NCI-H2081 (cell line): ENCODE data around the gene HPN.
"Not testable (repeated sequence)": the region's sequence is repeated elsewhere in the genome, so short reads cannot be mapped to it uniquely, and the experiment has no call there.

Source experiments
- DNase-seq, 2 experiments: peaks; one replicate each; lab custom pipeline; 2025; lab: John Stamatoyannopoulos, UW

HPN gene

GRCh38 chr19:35009424-35010415 lies 31.8 kb upstream of the HPN start:
- DNase-seq, result no peak

GRCh38 chr19:35011091-35011689 lies 30.3 kb upstream of the HPN start:
- DNase-seq, result no peak

- DNase-seq, result no peak
These were observed 29.5 kb upstream of the HPN start for GRCh38 chr19:35011737-35012682.

DNA sequence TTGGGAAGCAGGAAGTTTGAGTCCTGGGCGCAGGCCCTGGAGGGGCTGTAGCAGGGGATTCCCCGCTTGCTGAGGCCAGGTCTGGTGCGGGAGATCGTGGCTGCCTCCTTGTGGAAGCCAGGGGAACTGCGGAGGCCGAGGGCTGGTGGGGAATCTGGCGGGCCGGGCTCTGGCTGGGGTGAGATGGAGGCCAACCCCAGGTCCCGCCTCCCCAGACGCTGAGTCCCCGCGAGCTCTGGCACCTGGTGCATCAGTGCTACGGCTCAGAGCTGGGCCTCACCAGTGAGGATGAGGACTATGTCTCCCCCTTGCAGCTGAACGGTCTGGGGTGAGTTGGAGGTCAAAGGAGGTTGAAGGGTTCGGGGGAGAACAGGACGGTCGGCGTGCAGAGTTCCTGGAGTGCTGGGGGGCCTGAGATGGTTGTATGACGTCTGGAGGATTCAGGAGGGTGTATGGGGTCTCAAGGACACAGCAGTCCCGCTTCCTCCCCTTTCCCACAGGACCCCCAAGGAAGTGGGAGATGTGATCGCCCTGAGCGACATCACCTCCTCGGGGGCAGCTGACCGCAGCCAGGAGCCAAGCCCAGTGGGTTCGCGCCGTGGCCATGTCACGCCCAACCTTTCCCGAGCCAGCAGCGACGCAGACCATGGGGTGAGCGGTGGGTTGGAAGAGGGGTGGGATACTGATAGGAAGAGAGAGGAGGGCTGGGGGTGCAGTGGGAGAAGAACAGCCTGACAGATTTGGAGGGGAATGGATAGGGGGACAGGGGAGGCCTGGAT lies 28.3 kb upstream of the HPN start:
- DNase-seq, result no peak

DNA sequence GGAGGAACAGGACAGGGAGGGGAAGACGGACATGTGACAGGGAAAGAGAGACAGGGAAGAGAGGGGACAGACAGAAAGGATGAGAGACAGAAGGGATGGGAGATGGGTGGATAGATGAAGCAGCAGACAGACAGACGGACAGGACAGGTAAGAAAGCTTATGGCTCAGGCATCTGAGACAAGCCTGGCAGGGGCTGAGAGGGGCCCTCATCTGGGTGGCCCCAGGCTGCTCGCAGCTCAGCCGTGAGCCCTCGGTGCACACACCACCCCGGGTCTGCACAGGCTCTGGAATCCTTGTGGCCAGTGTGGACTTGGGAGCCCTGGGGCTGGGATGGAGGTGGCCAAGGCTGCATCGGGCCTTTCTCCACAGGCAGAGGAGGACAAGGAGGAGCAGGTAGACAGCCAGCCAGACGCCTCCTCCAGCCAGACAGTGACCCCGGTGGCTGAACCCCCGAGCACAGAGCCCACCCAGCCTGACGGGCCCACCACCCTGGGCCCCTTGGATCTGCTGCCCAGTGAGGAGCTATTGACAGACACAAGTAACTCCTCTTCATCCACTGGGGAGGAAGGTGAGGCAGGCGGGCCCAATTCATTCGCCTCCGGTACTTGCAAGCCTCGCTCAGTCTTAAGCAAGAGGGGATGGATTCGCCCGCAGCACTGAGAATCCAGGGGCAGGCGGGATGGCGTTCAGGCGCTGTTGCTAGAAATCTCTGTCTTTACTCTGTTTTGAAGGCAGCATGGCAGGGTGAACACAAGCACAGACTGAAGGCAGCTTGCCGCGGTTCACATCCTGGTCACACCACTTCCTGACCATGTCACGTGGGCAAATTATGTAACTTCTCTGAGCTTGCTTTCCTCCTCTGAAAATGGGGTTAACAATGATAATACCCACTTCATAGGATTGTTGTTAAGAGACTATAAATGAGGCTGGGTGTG lies 27.4 kb upstream of the HPN start:
- DNase-seq, result no peak

- DNase-seq, result not testable (repeated sequence)
These were observed 26.7 kb upstream of the HPN start for GRCh38 chr19:35014774-35015173.

DNA sequence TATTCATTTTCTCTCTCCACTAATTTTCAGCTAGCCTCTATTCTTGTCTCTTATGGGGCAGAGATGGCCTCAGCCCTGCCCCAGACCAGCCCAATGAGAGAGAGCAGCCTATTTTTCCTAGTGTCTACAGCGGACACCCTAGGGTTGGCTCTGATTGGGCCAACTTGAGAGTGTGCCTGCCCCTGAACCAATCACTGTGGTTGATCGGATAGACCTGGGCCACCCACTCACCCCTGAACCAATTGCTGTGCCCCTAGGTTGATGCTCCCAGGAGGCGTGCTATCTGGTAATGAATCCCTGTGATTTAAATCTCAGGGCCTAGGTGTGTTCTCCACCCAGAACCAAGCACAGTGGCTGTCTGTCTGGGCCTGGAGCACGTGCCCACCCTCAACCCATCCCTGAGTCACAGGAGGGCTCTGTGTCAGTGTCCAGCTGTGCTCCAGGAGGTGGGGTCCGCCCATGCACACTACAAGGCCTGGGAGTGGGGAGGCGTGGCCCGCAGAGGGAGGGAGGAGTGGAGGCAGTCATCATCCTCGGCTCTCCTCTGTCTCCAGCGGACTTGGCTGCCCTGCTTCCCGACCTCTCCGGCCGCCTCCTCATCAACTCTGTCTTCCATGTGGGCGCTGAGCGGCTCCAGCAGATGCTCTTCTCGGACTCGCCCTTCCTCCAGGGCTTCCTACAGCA lies 26.1 kb upstream of the HPN start:
- no peak for DNase-seq

DNA sequence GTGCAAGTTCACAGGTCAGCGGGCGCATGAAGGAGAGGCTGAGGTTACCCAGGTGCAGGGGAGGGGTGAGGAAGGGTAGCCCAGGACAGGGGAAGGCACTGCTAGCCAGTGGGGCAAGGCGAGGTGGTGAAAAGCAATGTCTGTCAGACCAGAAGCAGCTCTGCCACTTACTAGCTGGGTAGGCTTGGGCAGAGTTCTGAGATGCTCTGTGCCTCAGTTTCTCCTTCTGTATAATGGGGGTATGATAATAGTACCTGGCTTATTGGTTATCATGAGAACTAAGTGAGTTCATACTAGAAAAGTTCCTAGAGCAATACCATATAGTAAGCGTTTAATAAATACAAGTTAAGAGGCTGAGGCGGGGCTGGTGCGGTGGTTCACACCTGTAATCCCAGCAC lies 25.6 kb upstream of the HPN start:
- no peak for DNase-seq

GRCh38 chr19:35017507-35017906 lies 24.0 kb upstream of the HPN start:
- no peak for DNase-seq

DNA sequence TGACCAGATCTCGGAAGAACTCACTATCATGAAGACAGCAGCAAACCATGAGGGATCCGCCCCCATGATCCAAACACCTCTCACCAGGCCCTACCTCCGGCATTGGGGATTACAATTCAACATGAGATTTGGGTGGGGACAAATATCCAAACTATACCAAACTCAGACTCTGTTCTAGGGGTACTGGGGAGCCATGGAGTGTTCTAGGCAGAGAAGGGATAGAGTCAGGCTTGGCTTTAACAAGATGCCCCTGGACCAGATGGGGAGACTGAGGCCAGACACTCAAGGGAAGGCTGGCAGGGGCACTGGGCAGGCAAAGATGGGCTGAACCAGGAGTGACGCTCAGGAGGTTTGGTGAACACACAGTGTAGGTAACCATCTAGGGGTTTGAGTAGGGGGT lies 23.1 kb upstream of the HPN start:
- DNase-seq, result no peak

GRCh38 chr19:35019144-35019543 lies 22.4 kb upstream of the HPN start:
- DNase-seq, result no peak

GRCh38 chr19:35021016-35021415 lies 20.5 kb upstream of the HPN start:
- DNase-seq, result no peak

DNA sequence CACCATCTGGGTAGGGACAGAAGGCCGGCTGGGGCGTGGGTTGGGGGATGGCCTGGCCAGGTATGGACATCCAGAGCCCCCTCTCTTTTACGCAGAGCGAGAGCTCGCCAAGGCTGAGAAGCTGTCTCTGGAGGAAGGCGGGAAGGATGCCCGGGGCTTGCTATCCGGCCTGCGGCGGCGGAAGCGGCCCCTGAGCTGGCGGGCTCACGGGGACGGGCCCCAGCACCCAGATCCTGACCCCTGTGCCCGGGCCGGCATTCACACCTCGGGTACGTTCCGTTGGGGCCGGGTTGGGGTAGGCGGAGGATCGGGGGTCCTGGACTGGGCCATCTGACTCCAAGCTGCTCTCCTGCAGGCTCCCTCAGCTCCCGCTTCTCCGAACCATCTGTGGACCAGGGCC lies 19.9 kb upstream of the HPN start:
- no peak for DNase-seq

GRCh38 chr19:35022460-35022859 lies 19.1 kb upstream of the HPN start:
- DNase-seq, result no peak

- no peak for DNase-seq
These were observed 18.1 kb upstream of the HPN start for GRCh38 chr19:35023428-35023827.

GRCh38 chr19:35024095-35024494 lies 17.4 kb upstream of the HPN start:
- DNase-seq, result no peak

DNA sequence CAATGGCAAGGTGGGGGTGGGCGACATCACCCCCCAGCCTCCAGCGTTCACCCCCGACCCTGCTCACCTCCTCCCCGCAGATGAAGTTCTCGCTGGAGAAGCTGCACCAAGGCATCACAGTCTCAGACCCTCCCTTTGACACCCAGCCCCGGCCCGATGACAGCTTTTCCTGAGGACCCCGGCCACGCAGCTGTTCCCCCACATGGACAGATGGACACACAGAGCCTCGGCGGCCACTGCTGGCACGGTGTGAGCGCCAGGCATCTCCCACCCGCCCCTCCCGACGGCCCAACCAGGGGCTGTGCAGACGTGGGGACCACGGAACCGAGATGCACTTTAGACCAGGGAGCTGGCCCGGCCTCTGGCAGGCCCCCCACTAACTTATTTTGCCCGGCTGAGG lies 15.6 kb upstream of the HPN start:
- DNase-seq, result no peak

DNA sequence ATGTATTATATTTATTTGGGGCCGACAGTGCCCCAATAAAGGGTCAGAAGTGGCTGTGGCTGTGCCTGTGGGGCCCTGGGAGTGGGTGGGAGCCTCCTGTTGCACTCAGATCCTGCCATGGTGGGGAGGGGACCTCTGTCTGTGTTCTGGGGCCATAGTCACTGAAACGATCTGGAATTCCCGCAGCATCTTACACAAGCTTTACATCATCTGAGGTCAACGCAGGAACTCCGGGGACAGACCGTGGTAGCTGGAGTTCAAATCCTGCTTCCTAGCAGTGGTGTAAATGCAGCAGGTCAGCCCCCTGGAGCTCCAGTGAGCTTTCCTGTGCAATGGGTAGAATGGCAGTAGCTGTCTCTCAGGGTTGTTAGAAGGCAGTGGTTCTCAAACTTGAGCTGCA lies 15.1 kb upstream of the HPN start:
- no peak for DNase-seq

DNA sequence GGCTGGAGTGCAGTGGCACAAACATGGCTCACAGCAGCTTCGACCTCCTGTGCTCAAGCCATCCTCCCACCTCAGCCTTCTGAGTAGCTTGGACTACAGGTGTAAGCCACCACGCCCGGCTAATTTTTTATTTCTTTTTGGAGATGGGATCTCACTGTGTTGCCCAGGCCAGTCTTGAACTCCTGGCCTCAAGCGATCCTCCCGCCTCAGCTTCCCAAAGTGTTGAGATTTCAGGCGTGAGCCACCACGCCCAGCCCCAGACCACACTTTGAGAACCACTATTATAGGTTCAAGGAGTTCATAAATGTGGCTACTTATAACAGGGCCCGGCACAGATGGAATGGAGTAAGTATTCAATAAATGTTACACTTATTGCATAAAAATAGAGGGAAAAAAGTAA lies 14.5 kb upstream of the HPN start:
- DNase-seq, result no peak
